NT2/D1 (cell line): ENCODE measurements around the gene KLHDC7A.

Experiments
- DNase-seq: peaks from one replicate; pipeline ENCODE4 v3.0.0-alpha.2; 2011; ENCODE audit warnings: low read depth, low spot score
- H3K27me3 ChIP-seq: 2 replicates; pipeline ENCODE4 v1.6.0; 2011; ENCODE audit warnings: mild to moderate bottlenecking; ENCODE audit not compliant: insufficient read length, insufficient read depth
- H3K36me3 ChIP-seq: 2 replicates; pipeline ENCODE4 v1.6.1; 2011; ENCODE audit warnings: mild to moderate bottlenecking, low read length, mixed read lengths; ENCODE audit not compliant: insufficient read depth, insufficient read length
- H3K4me1 ChIP-seq: 2 replicates; pipeline ENCODE4 v1.5.1; 2011; ENCODE audit not compliant: insufficient read depth, insufficient read length
- H3K4me3 ChIP-seq: 2 replicates; pipeline ENCODE4 v1.5.1; 2011; ENCODE audit warnings: low read depth; ENCODE audit not compliant: insufficient read length
- H3K9ac ChIP-seq: 2 replicates; pipeline ENCODE4 v1.6.0; 2011; ENCODE audit warnings: low read depth; ENCODE audit not compliant: insufficient read length
- H3K9me3 ChIP-seq: 2 replicates; pipeline ENCODE4 v1.5.1; 2011; ENCODE audit warnings: mild to moderate bottlenecking, low read length; ENCODE audit not compliant: insufficient read depth
- SUZ12 ChIP-seq: IDR thresholded peaks from 2 replicates; pipeline ENCODE4 v1.6.1; 2011; ENCODE audit not compliant: insufficient read length, insufficient read depth; ENCODE audit errors: extremely low read depth
- YY1 ChIP-seq: IDR thresholded peaks from 2 replicates; pipeline ENCODE4 v1.6.1; 2011; ENCODE audit not compliant: insufficient read length, insufficient read depth
- ZNF274 ChIP-seq: IDR thresholded peaks from 2 replicates; pipeline ENCODE4 v1.6.1; 2011; ENCODE audit warnings: mild to moderate bottlenecking, low read depth, low read length

Gene KLHDC7A

DNA sequence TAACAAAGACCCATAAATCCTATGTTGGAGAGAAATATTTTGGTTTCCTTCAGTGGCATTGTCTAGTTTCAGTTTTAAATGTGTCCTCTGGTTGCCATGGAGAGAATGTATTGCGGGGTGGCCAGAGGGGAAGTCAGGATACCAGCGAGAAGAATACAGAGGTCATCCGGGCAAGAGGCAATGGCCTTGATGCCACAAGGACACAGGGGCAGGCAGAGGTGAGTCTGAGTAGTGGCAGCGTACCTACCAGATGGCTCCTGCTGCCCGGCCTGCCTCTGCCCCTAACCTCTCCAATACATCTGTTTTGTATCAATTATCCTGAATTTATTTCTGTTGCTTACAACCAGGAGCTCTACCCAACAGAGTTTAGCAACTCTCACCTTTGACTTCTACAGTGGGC is 14.9 kb downstream of the KLHDC7A start:
- no peak for DNase-seq
- no peak for TF ChIP-seq SUZ12
- no peak for TF ChIP-seq YY1
- no peak for TF ChIP-seq ZNF274
- Histone ChIP-seq H3K4me1 (no peaks in the 10 kb centered on the region), H3K4me3 (no peak overlapping the region), H3K9ac (no peak overlapping the region), H3K9me3 (peaks cover 19% of the 10 kb centered on the region; the same call in 1 of the 2 replicates), H3K27me3 (no peaks in the 10 kb centered on the region), H3K36me3 (no peaks in the 10 kb centered on the region)

DNA sequence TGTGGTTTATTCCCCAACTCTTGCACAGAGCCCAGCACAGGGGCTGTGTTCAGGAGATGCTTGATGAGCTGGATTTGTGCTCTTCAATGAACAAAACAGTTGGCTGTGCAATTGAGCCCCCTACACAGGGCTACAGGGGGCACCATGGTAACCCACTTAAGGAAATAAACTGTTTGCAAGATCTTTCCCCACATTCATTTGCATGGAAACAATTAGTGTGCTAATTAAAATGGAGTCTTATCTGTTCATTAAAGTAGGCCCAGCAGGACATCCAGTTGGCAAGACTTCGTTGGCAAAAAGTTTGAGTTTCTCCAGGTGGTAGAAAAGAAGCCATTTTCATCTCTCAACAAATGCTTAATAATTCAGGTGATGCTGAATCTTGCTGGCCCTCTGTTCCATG is 15.3 kb downstream of the KLHDC7A start:
- Histone ChIP-seq H3K27me3 (no peaks in the 10 kb centered on the region), H3K9ac (no peak overlapping the region), H3K4me1 (no peaks in the 10 kb centered on the region), H3K9me3 (peaks cover 19% of the 10 kb centered on the region; the same call in 1 of the 2 replicates), H3K36me3 (no peaks in the 10 kb centered on the region), H3K4me3 (no peak overlapping the region)
- TF ChIP-seq YY1 (no peak), SUZ12 (no peak), ZNF274 (no peak)
- DNase-seq: no peak

DNA sequence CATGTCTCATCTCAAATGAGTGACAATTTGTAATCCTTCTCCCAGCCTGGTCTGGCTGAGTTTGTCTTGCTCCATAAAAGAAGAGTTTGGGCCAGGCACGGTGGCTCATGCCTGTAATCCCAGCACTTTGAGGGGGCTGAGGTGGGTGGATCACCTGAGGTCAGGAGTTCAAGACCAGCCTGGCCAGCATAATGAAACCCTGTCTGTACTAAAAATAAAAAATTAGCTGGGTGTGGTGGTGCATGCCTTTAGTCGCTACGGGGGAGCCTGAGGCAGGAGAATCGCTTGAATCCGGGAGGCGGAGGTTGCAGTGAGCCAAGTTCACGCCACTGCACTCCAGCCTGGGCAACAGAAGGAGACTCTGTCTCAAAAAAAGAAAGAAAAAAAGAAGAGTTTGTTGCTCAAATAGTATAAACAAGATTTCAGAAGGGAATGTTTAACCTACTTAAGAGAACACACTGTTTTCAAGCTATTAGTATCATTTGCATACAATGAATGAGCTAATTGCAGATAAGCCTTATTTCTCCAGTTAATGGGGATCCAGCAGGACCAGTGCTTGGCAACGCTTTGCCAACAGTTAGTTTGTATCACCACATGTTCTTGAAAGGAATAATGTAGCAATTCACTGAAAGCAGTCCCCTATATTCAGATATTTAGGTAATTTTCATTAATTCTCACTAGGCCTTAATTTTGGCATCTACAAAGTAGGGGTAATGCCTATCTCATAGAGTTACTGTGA is 15.9 kb downstream of the KLHDC7A start:
- H3K9me3 ChIP-seq: peaks cover 19% of the 10 kb centered on the region; the same call in 1 of the 2 replicates
- H3K4me3 ChIP-seq: no peak overlapping the region
- no peaks in the 10 kb centered on the region for H3K4me1 ChIP-seq
- no peaks in the 10 kb centered on the region for H3K27me3 ChIP-seq
- TF ChIP-seq SUZ12: no peak
- no peak for TF ChIP-seq ZNF274
- no peak for TF ChIP-seq YY1
- H3K36me3 ChIP-seq: no peaks in the 10 kb centered on the region
- no peak overlapping the region for H3K9ac ChIP-seq
- DNase-seq: no peak

DNA sequence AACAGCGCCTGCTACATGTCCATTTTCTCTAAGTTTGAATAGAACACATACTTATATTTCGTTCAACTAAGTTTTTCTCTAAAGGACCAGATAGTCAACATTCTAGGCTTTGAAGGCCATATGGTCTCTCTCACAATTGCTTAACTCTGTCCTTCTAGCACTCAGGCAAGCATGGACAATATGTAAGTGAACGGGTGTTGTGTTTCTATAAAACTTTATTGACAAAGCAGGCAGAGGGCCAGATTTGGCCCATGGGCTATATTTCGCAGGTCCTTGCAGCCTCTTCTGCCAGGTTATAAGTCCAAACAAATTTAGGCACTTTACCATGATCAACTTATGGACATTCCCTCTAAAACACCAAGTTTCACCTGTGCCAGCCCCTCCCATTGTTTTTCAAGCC is 21.1 kb downstream of the KLHDC7A start:
- DNase-seq: no peak
- Histone ChIP-seq H3K4me1 (no peaks in the 10 kb centered on the region), H3K9me3 (0 out of 2 replicates have a peak, but pooled peaks cover 8% of the 10 kb centered on the region), H3K4me3 (no peak overlapping the region), H3K36me3 (no peaks in the 10 kb centered on the region), H3K27me3 (no peaks in the 10 kb centered on the region), H3K9ac (no peak overlapping the region)
- TF ChIP-seq YY1 (no peak), SUZ12 (no peak), ZNF274 (no peak)

DNA sequence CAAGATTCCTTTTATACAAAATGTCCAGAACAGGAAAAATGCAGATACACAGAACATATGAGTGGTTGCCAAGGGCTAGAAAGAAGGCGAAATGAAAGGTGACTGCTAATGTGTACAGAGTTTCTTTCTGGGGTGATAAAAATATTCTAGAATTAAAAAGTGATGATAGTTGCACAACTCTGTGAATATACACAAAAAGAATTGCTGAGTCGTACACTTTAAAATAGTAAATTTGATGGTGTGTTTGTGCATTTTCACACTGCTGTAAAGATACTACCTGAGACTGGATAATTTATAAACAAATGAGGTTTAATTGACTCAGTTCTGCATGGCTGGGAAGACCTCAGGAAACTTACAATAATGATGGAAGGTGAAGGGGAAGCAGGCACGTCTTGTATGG is 23.9 kb downstream of the KLHDC7A start:
- TF ChIP-seq ZNF274: no peak

DNA sequence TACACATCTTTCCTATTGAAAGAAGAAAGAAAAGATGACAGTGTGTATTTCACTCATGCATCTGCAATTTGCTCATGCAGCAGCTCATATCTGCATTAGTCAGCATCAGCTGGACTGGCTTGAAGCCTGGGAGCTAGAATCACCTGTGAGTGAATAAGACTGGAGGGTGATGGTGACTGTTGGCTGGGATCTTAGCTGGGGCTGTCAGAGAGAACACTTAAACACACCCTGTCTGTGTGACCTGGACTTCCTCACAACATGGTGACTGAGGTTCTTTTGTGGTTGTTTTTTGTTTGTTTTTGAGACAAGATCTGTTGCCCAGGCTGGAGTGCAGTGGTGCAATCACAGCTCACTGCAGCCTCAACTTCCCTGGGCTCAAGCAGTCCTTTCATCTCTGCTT is 24.9 kb downstream of the KLHDC7A start:
- DNase-seq: no peak
- Histone ChIP-seq H3K4me3 (no peak overlapping the region), H3K36me3 (no peaks in the 10 kb centered on the region), H3K9ac (no peak overlapping the region), H3K4me1 (no peaks in the 10 kb centered on the region), H3K27me3 (no peaks in the 10 kb centered on the region), H3K9me3 (no peaks in the 10 kb centered on the region)
- TF ChIP-seq ZNF274 (no peak), YY1 (no peak), SUZ12 (no peak)

More for the DNA sequence above, 23.9 kb downstream of the KLHDC7A start:
- H3K27me3 ChIP-seq: no peaks in the 10 kb centered on the region
- no peaks in the 10 kb centered on the region for H3K4me1 ChIP-seq
- H3K9me3 ChIP-seq: no peaks in the 10 kb centered on the region
- H3K36me3 ChIP-seq: no peaks in the 10 kb centered on the region
- H3K9ac ChIP-seq: no peak overlapping the region
- DNase-seq: no peak
- no peak overlapping the region for H3K4me3 ChIP-seq

DNA sequence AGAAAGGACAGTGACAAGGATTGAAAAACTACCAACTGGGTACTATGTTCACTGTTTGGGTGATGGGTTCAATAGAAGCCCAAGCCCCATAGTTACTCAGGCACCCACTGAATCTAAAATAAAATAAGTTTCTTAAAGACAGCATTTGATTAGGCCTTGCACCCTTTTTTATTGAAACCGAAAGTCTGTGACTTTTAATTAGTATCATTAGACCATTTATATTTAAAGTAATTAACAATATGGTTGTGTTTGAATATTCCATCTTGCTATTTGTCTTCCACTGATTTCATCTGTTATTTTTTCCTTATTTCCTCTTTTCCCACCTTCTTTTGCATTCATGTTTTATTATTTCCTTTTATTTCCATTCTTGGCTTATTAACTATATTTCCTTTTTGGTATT is 27.4 kb downstream of the KLHDC7A start:
- no peak for TF ChIP-seq YY1
- no peak for TF ChIP-seq SUZ12
- TF ChIP-seq ZNF274: no peak
- Histone ChIP-seq H3K4me3 (no peak overlapping the region), H3K9me3 (no peaks in the 10 kb centered on the region), H3K9ac (no peak overlapping the region), H3K27me3 (no peaks in the 10 kb centered on the region), H3K4me1 (no peaks in the 10 kb centered on the region), H3K36me3 (no peaks in the 10 kb centered on the region)
- no peak for DNase-seq
